Glomerular visceral epithelial cell (primary cell): ENCODE results near the gene CUBN.
"Not testable (repeated sequence)": the region's sequence is repeated elsewhere in the genome, so short reads cannot be mapped to it uniquely, and the experiment has no call there.

Experiments
- DNase-seq: peaks from one replicate; pipeline ENCODE4 v3.0.0-alpha.2; 2016; ENCODE audit errors: extremely low spot score

The CUBN gene

DNA sequence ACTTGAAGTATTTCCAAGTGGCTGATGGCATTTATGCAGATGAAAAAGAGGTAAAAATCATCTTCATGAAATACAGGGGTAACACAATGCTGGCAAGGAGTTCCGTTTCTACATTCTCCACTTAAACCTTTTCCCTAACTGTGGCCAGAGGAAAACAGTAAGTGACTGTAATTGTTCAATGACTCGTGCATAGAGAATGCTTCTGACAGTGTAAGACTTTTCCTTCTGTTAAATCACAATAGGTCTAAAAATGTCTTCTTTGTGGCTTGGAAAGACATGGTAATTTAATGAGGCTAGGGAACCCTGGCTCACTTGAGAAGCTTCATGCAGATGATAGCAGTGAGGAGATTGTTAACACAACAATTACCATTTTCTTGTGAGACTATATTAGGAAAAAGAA is 262.1 kb downstream of the CUBN start:
- peak; percentile 30 for DNase-seq

DNA sequence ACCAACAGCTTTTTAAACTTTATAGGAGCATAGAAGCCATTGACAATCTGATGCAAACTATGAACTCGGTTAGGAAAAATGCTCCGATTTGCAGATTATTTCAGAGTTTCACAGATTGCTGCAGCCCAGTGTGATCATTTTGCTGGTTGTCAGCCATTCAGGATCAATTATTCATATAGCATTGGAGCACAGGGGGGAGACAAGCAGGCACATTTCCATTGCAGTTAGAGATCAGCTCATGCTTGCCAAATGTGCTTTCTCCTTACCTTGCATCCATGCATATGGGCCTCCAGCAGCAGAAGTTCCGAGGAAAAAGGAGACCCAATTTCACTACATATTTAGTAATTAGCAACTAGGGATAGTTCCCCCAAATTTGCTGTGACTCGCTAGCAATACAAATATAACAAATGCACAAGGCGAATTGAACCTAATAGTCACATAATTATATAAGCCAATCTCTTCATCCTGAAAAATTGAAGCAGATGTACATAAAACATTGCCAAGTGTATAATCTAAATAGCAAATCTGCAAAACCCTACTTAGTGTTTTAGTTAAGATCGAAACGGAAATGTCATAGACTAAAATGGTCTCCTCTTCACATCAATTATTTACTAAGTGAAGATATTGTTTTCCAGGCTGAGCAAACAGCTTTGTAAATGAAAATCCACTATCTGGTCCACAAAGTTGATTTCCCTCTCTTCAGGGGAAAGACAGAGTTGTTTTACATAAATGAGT is 262.9 kb downstream of the CUBN start:
- no peak for DNase-seq

DNA sequence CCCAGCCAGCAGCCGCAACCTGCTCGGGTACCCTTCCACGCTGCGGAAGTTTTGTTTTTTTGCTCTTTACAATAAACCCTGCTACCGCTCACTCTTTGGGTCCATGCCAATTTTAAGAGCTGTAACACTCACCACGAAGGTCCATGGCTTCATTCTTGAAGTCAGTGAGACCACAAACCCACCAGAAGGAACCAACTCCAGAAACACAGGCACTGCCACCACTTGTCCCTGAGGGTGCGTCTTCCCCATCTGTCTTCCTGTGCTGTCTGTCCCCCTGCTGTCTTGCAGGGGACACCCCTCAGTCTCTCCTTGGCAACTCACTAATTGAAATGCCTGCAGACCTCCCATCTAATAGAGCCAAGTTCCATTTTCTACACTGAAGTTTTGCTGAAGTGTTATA is 263.8 kb downstream of the CUBN start:
- DNase-seq, result no peak

DNA sequence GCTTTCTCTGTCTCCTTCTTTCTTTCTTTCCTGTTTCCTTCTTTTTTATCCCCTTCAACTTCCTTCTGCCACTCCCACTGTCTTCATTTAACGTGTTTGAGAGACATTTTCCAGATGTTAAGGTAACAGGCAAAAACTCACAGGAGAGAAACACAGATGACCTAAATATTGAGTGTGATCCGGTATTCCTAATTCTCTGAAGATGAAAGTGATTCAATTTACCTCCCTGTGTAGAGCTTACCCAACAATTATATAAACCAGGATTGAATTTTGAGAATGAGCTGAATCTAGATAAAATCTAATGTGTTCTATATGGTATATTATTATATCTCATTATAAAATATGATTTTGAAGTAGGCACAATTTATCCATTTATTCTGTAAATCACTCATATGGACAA is 265.8 kb downstream of the CUBN start:
- no peak for DNase-seq

DNA sequence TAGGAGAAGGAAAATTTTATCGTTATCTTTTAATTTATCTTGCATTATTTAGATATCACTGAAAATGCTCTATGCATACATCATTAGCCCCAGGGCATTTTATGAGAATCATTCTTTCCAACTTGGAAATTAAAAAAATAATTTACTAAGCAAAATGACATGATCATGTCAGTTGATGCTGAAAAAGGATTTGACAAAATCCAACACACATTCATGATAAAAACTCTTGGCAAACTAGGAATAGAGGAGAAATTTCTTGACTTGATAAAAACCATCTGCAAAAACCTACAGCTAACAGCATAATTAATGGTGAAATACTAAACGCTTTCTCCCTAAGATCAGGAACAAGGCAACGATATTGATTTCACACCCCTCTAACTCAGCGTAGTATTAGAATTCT is 272.2 kb downstream of the CUBN start:
- DNase-seq, result no peak

DNA sequence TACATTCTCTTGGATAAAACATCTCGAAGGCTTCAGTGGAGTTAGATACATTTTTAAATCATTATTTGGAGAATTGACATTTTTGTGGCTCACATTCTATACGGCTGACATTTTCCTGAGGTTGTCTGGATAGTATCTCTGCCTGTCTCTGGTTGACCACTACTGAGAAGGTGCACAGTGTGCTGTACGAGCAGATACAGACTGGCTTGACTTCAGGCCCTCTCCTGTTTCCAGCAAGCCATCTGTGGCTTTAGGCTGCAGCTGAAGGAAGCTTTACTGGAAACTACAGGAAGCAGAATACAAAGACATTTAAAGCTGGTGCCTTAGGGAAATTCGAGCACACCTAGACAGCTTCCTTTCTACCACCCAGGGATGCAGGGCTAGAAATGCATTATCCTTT is 273.0 kb downstream of the CUBN start:
- DNase-seq, result no peak

DNA sequence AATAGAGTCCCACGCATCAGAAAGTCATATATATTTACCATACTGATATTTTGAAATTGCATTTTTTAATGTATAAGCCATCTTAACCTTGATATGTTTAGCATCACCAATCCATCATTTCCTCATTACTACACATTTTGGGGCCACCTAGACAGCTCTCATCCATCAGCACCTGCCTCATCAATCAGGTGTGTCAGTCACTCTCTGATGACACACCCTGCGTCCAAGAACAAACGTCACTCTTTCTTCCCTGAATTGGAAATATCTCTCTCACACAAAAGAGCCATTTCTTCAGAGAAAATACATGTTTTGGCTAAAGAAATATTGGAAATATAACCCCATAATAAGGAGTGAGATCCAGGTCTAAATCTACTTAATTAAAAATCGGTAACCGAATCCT is 273.5 kb downstream of the CUBN start:
- DNase-seq, result no peak

DNA sequence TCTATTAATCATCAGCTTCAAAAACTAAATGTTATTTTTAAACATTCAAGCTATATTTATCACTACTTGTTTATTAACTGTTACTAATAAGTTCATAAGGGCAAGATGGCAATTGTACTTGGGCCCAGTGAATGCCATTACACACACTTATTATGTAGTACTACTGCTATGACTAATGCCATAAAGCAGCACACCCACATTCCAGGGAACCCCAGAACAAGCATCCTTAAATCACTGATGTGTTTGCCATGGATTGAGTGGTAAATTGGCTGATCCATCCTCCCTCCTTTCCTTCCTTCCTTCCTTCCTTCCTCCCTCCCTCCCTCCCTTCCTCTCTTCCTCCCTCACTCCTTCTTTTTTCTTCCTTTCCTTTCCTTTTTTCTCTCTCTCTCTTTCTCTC is 275.0 kb downstream of the CUBN start:
- peak; percentile 11 for DNase-seq

DNA sequence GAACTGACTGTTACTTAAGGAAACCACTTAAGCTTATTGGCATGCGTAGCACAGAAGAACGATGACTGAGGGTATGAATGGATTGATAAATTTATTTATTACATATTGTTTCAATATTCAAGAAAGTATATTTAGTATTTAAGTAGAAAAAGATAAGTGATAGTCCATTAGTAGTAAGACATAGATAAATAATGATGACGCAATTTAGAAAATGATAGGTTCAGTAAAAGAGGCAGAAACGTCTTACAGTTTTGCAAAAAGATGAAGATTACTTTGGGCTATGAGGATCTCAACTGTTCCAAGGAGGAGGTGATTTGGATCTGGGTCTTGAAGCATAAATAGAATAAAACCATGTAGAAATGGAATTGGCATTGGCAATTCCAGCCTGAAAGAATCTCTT is 275.8 kb downstream of the CUBN start:
- no peak for DNase-seq

DNA sequence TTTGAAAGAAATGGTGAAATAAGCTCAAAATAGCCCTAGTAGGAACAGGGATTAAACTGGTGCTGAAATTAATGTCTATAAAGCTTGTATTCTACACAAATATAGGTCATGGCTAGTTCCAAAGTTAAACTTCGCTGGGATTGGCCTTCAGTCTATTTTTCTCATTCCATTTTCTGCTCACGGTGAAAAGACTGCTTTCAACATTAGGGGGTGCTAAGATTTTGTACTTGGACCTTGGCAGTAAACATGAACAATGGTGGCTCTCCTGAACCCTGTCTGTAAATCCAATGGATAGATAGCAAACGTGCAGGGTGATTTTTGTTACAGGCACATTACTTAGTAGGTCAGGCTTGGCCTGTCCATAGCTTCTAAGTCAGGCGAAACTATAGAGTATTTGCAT is 276.4 kb downstream of the CUBN start:
- DNase-seq, result no peak

DNA sequence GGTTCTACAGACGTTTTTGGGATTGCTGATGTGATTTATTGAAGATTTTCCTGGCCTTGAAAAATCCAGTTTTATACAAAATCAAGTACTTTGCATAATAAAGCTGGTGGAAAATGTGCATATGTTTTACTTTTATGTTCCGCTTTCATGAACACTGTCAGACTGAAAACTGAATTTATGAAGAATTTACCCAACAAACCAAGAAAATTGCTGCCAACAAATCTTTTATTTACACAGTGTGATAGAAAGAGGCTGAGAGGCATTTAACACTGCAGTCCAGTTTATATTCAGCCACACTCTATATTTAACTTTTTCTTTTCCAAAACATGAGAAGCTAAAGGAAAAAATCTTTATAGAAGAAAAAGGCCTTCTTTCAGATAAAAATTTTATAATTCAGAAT is 277.0 kb downstream of the CUBN start:
- DNase-seq, result no peak

DNA sequence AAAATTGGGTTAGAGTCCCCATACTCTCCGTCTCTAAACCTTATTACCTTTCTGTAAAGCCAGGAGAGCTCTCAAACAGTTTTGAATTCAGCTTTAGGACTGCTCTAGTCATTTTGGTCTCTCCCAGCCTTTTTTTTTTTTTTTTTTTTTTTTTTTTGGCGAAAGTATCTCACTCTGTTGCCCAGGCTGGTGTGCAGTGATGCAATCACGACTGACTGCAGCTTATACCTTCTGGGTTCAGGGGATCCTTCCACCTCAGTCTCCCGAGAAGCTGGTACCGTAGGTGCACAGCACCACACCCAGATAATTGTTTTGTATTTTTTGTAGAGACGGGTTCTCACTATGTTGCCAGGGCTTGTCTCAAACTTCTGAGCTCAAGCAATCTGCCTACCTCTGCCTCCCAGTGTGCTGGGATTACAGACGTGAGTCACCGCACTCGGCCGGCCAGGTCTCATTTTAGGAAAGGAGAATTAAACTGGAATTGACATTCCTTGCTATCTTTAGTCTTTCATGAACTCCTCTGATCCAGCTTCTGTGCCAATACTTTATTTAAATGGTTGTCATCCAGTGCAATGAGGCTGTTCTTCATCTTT is 281.0 kb downstream of the CUBN start:
- no peak for DNase-seq

DNA sequence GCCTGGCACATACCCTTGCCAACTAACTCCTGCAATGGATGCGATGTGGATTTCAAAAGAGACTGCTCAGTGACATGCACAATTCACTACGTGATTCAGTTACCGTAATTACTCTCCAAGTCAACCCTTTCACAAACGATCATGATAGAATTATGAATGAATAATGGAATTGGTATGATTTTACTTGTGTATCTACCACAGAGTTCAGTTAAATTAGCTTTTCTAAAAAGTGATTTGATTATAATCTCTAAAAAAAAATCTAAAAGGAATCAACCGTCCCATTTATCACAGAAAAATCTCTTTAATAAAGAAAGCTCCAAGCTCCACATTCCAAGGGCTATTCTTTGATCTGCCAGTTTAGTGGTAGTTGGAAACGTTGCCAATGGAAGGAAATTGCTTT is 282.0 kb downstream of the CUBN start:
- no peak for DNase-seq

DNA sequence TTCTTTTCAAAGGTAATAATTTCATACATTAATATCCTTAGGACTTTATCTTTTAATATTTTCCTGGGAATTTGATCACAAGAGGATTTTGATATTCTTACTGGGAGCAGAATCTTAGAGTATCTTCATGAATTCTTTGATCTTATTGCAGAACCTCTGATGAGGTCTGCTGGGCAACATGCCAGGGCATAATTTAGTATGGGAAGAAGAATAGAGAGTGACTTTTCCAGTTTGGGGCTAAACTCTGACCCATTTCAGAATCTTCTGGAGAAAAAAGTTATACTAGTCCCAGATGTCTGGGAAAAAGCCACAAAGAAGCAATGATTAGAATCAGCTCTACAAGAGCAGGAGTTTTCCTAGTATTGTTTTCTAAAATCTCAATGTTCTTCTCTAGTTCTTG is 284.4 kb downstream of the CUBN start:
- no peak for DNase-seq

DNA sequence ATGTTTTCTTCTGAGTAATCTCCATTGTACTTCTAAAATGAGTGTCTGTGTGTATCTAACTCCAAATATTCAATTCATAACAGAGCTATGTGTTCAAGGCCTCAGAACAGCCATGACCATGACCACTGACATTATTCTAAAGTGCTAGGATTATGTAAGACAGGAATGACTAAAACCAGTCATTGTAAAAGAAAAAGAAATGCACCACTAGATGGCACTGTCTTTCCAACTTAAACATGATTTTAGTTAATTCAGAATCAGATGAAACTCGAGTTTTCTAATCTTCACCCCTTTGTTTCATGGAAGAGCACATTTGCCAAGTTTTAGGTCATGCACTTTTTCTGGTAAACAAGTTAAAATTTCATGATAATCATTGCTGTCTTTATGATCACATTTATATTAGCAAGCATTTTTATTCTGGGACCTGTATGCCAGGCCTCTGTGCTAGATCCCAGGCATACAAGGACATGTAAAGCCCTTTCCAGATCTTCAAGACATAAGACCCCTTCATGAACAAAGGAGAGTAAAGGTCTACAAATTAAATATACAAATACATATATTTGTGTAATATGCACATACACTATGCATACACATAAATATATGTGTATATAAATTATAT is 286.2 kb downstream of the CUBN start:
- DNase-seq, result peak; percentile 63

DNA sequence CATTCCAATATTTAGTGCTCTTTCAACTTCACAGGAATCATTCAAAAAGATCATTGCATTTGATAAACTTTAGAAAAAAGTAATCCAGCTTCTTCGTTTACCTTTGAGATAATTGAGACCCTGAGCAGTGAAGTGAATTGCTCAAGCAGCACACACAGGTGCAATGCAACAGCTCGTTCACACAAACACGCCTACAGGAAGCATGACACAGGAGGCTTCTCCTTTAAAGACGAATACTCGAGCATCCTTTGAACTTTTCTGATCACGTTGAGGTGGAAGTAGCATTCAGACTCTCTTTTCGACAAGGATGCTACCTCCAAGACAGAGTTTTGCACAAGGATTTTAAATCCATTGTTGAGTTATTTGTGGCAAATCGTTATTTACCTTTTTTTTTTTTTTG is 294.4 kb downstream of the CUBN start:
- no peak for DNase-seq

DNA sequence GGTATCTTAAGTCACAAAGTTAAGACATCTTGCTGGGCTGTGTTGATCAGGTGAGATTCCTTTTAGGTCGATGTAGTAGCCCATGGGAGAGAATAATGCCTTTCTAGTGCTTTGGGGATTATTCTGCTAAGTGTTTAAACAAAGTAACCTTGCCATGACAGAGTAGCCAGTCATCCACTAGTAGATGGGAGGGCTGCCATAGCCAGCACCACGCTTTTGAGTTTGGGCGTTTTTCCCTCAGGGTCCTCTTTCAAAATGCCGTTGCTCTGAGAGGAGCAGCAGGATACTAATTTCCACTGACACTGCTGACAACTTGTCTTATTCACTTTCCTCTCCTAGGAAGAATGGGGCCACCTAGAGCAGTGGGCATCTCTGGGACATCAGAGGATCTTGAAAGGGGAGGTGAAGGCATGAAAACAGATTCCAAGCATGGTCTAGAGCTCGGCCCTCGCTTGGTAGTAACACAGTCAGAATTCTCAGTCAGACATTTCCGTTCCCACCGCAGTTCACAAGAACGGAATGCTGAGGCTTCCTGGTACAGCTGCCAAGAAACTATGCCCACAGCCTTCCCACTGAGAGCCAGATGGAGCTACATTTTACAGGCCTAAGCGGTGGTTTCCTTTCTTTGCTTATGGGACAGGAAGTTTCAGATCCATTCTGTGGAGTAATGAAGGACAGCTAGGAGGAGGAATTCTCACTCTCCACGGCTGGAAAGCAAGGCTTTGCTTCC is 297.1 kb downstream of the CUBN start:
- peak; percentile 81 for DNase-seq

DNA sequence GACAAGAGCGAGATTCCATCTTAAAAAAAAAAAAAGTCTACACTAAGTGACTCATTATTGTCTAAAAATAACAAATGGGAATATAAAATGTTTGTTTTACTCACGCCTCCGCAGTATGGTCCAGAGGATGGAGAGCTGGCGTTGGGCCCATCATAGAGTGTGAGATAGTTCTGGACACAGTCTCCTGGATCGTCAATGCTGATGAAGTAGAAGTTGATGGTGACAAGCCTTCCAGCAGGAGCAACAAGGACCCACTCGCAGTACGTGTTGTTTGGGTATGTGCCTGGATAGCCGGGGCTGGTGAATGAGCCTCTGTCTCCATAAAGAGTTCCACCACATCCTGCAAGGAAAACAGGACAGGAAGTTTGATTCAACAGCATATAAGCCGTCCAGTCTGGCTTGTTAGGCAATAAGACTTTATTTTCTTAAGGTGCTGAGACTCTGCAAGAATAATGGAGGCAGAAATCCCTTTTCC is 300.9 kb downstream of the CUBN start:
- DNase-seq, result peak; percentile 70

DNA sequence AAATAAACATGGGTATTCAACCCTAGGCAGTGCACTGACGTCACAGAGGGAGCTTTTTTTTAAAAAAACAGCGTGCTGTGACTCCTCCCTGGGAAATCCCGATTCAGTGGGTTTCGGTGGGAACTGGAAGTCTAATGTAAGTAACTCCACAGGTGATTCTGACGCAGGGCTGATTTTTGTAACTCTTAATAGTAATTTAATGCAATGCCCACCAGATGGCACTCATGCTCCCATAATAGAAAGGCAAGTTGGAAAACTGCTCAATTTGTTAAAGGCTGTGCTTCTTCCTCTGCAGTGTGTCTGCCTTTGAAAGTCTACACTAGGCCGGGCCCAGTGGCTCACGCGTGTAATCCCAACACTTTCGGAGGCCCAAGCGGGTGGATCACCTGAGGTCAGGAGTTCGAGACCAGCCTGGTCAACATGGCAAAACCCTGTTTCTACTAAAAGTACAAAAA is 301.5 kb downstream of the CUBN start:
- DNase-seq, result peak; percentile 76

DNA sequence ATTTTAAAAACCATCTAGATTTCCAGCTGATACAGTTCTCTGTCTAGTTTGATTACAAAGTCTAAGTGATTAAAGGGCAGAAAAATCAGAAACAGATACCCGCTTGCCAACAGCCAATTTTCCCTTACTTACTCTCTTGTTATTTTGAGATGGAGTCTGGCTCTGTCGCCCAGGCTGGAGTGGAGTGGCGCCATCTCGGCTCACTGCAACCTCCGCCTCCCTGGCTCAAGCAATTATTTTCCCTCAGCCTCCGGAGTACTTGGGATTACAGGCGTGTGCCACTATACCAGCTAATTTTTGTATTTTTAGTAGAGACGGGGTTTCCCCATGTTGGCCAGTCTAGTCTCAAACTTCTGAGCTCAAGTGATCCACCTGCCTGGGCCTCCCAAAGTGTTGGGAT is 302.1 kb downstream of the CUBN start:
- not testable (repeated sequence) for DNase-seq

DNA sequence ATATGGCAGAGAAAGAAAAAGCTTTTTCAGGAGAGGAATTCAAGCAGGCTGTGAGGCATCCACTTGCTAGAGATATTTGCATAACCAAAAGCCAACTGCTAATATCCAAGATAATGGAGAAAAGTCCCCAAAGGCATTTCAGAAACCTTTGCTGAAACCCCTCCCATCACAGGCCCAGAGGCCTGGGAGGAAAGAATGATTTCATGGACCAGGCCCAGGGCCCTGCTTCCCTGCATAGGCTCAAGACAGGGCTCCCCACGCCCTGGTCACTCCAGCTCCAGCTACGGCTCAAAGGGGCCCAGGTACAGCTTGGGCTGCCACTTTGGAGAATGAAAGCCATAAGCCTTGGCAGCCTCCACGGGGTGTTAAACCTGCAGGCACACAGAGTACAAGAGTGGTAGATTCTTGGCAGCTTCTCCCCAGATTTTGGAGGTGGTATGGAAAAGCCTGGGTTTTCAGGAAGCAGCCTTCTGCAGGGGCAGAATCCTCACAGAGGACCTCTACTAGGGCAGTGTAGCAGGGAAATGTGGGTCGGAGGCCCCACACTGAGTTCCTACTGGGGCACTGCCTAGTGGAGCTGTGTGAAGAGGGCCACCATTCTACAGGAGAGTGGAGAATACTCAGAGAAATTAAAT is 306.8 kb downstream of the CUBN start:
- DNase-seq, result no peak

DNA sequence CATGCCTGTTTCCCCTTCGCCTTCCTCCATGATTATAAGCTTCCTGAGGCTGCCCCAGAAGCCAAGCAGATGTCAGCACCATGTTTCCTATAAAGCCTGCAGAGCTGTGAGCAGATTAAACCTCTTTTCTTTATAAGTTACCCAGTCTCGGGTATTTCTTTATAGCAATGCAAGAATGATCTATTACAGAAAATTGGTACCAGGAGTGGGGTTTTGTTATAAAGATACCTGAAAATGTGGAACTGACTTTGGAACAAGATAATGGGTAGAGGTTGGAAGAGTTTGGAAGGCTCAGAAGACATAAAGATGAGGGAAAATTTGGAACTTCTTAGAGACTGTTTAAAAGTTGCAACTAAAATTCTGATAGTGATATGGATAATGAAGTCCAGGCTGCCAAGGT is 307.6 kb downstream of the CUBN start:
- DNase-seq, result no peak
